Adrenal gland (tissue), 5 donors: ENCODE data around the gene KEAP1.

Experiments used
- CTCF ChIP-seq, 6 experiments: fragments of 450-650 bp in 4 of 6; fragments of 200-600 bp in 2 of 6; sonication (generic) in 1 of 6; IDR thresholded peaks; 1 replicate in 5 of 6; 2 replicates in 1 of 6; pipeline versions ENCODE4 v1.5.1 to v1.8.0; 2016 to 2021; ENCODE audit warnings: antibody characterized with exemption in 6 of 6, mild to moderate bottlenecking in 2 of 6, moderate library complexity in 1 of 6
- POLR2A ChIP-seq, 2 donors: fragments of 450-650 bp; IDR thresholded peaks; one replicate each; pipeline ENCODE4 v1.6.1; 2017; ENCODE audit warnings: antibody characterized with exemption in 2 of 2, mild to moderate bottlenecking in 2 of 2, moderate library complexity in 1 of 2
- donor health status: DM: no; HTN: no; CAD: no.

GRCh38 chr19:10499550-10500246 is 3.5 kb downstream of the KEAP1 start:
- TF ChIP-seq CTCF (IDR thresholded peaks at IDR 0.05): no peak
- no peak for TF ChIP-seq POLR2A (IDR thresholded peaks at IDR 0.05)
